ENCODE measurements around the gene PARVG. TPM values are rescaled to one million over a fixed set of nuclear protein-coding genes. Genes with fewer than 3 reads are reported as not detected.

The PARVG gene
- total RNA-seq, 1 donor from 2014 or later: not detected

DNA sequence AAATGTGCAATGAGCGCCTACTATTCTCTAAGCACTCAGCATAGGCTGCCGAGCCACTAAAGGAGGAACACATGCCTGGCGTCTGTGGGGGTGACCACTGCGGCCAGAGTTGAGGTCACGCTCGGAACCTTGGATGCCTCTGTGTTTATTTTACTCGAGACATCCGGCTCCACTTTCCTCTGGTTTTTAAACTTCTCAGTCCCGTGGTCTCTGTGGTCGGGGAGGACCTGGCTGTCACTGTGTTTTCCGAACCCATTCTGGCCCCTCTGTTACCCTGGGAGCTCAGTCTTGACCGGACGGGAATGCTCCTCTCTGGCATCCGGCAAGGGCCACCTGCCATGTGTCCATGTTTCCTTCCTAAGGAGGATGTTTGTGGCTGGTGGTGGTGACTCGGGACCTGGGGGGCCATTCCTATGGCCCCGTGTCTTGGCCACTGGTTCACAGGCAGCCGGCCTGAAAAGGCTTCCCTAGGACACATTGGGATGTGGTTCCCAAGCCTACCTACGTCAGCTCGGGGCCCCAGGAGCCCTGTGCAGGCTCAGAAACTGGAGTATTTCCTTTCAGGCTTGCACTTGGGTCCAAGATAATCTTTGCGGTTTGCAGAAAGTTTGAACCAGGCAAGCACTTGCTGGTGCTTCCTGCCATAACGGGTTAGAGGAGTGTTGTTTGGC is 46.7 kb upstream of the PARVG start:
- peaks cover 2% of the 10 kb centered on the region for H3K36me3 ChIP-seq (ENCODE audit: control insufficient read depth, insufficient read depth, low read length)
- DNase-seq (ENCODE audit: low read depth): no peak
- FAIRE-seq: no peak
- TF ChIP-seq, protein P1, sequence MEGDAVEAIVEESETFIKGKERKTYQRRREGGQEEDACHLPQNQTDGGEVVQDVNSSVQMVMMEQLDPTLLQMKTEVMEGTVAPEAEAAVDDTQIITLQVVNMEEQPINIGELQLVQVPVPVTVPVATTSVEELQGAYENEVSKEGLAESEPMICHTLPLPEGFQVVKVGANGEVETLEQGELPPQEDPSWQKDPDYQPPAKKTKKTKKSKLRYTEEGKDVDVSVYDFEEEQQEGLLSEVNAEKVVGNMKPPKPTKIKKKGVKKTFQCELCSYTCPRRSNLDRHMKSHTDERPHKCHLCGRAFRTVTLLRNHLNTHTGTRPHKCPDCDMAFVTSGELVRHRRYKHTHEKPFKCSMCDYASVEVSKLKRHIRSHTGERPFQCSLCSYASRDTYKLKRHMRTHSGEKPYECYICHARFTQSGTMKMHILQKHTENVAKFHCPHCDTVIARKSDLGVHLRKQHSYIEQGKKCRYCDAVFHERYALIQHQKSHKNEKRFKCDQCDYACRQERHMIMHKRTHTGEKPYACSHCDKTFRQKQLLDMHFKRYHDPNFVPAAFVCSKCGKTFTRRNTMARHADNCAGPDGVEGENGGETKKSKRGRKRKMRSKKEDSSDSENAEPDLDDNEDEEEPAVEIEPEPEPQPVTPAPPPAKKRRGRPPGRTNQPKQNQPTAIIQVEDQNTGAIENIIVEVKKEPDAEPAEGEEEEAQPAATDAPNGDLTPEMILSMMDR (IDR thresholded peaks at IDR 0.05; ENCODE audit: insufficient read depth, low read length, severe bottlenecking): no peak
- H3K4me3 ChIP-seq (ENCODE audit: low read depth, low read length): no peak overlapping the region
- H3K27me3 ChIP-seq (ENCODE audit: control insufficient read depth, insufficient read depth, low read length): no peaks in the 10 kb centered on the region

DNA sequence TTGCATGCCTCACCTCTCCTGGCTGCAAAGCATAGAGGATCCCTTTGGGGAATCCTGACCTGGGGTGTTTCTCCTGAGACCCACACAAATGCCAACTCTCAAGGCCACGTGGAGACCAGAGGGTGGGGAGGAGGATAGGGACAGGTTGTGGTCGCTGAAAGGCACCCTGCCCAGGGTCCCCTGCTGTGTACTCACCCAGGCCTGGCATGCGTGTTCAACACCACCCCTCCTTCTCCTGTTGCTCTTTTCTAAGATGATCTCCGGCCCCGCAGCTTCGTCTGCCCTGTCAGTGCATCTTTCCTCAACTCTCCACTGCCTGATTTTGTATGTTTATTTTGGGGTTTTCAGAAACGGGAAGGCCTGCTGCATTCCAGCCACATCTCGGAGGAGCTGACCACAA is 44.6 kb upstream of the PARVG start:
- no peak for DNase-seq (ENCODE audit: low read depth)
- Histone ChIP-seq H3K27me3 (ENCODE audit: control insufficient read depth, insufficient read depth, low read length) (no peaks in the 10 kb centered on the region), H3K4me3 (ENCODE audit: low read depth, low read length) (no peak overlapping the region), H3K36me3 (ENCODE audit: control insufficient read depth, insufficient read depth, low read length) (peaks cover 2% of the 10 kb centered on the region)
- no peak for FAIRE-seq
- TF ChIP-seq, protein P1 (IDR thresholded peaks at IDR 0.05; ENCODE audit: insufficient read depth, low read length, severe bottlenecking): no peak

DNA sequence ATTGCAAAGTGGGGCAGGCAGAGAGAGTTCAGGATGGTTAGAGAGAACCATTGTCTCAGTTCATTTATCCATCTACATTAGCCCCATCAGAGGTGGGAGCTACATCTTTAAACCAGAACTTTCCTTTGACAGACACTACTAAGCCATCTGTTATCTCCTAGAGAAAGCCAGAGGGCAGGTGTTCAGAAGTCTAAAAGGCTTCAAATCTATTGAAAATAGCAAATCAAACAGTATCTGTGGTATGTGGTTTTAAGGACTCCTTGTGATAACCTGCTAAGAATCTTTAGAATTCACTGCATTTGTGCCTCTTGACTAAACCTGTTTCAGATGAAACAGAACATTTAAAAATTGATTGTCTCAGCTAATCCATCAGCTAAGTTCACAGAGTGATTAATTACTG is 43.9 kb upstream of the PARVG start:
- FAIRE-seq (no peak), DNase-seq (ENCODE audit: low read depth) (no peak)
- Histone ChIP-seq H3K4me3 (ENCODE audit: low read depth, low read length) (no peak overlapping the region), H3K36me3 (ENCODE audit: control insufficient read depth, insufficient read depth, low read length) (peaks cover 2% of the 10 kb centered on the region), H3K27me3 (ENCODE audit: control insufficient read depth, insufficient read depth, low read length) (no peaks in the 10 kb centered on the region)
- TF ChIP-seq, protein P1 (IDR thresholded peaks at IDR 0.05; ENCODE audit: insufficient read depth, low read length, severe bottlenecking): no peak

DNA sequence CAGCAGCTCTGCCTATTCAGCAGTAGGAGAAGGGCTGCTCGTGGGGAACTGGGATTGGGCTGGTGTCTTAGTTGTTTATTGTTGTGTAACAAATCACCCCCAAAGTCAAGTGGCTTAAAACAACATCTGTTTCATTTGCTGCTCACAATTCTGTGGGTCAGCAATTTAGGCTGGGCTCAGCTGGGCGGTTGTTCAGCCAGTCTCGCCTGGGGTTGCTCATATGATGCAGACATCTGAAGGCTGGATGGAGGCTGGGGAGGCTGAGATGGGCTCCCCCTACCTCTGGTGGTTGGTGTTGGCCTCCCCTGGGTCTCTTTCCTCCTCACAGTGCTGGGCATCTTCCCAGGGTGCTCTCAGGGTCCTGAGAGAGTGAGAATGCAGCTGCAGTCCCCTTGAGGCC is 43.3 kb upstream of the PARVG start:
- FAIRE-seq: no peak
- no peak for DNase-seq (ENCODE audit: low read depth)
- H3K27me3 ChIP-seq (ENCODE audit: control insufficient read depth, insufficient read depth, low read length): no peaks in the 10 kb centered on the region

DNA sequence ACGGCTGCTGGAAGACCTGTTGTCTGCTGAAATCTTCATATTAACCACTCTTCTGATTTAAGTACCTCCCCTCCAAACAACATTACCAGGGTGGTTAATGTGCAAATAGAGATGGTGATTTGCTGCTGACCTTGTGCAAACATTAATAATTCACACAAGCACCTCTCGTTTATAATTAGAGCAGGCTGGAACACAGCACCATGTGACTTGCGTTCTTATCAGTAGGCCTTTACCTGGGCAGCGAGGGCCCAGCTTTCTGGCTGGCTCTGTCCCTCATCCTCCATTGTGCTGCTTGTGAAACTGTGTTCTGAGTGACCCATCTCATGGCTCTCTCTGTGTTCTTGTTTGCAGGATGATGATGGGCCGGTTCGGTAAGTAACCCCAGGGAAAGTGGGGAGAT is 41.0 kb upstream of the PARVG start:
- no peak for FAIRE-seq
- DNase-seq (ENCODE audit: low read depth): no peak

More for the DNA sequence above, 43.3 kb upstream of the PARVG start:
- peaks cover 2% of the 10 kb centered on the region for H3K36me3 ChIP-seq (ENCODE audit: control insufficient read depth, insufficient read depth, low read length)
- no peak overlapping the region for H3K4me3 ChIP-seq (ENCODE audit: low read depth, low read length)
- TF ChIP-seq, protein P1 (IDR thresholded peaks at IDR 0.05; ENCODE audit: insufficient read depth, low read length, severe bottlenecking): no peak

More for the DNA sequence above, 41.0 kb upstream of the PARVG start:
- no peak overlapping the region for H3K4me3 ChIP-seq (ENCODE audit: low read depth, low read length)
- TF ChIP-seq, protein P1 (IDR thresholded peaks at IDR 0.05; ENCODE audit: insufficient read depth, low read length, severe bottlenecking): no peak
- H3K27me3 ChIP-seq (ENCODE audit: control insufficient read depth, insufficient read depth, low read length): no peaks in the 10 kb centered on the region
- H3K36me3 ChIP-seq (ENCODE audit: control insufficient read depth, insufficient read depth, low read length): peaks cover 2% of the 10 kb centered on the region

All from bronchial epithelial cell (primary cell).